Progenitor cell of endocrine pancreas (in vitro differentiated cells): ENCODE measurements around the gene TOR1B. TPM values are rescaled to one million over a fixed set of nuclear protein-coding genes. Genes with fewer than 3 reads are reported as not detected.

Source experiments
- DNase-seq: peaks from one replicate; pipeline ENCODE4 v3.0.0; 2021; ENCODE audit warnings: low spot score; ENCODE audit not compliant: unreplicated experiment
- H3K27ac Mint-ChIP-seq: 2 replicates; pipeline ENCODE4 v1.8.0; 2021; ENCODE audit warnings: mild to moderate bottlenecking, moderate library complexity, mixed read lengths
- H3K27me3 Mint-ChIP-seq: 2 replicates; pipeline ENCODE4 v1.8.0; 2021; ENCODE audit warnings: mixed read lengths
- H3K36me3 Mint-ChIP-seq: 2 replicates; pipeline ENCODE4 v1.8.0; 2022; ENCODE audit warnings: mixed read lengths; ENCODE audit not compliant: insufficient read depth
- H3K4me1 Mint-ChIP-seq: 2 replicates; pipeline ENCODE4 v1.8.0; 2021; ENCODE audit warnings: low read depth, mixed read lengths
- H3K4me3 Mint-ChIP-seq: 2 replicates; pipeline ENCODE4 v1.8.0; 2021; ENCODE audit warnings: low read depth, mild to moderate bottlenecking, moderate library complexity, mixed read lengths
- H3K9me3 Mint-ChIP-seq: 2 replicates; pipeline ENCODE4 v1.8.0; 2021; ENCODE audit warnings: low read depth, mixed read lengths
- total RNA-seq: library from RNA; stranded (reverse); gene quantifications from 2 replicates; pipeline ENCODE4 v1.2.1, GENCODE V29; 2021
- TF ChIP-seq, protein P1 (sequence below): fragments of 200-600 bp; sonication (generic); IDR thresholded peaks from one replicate; pipeline ENCODE4 v1.5.0; 2021; ENCODE audit warnings: antibody characterized with exemption, mild to moderate bottlenecking; ENCODE audit not compliant: unreplicated experiment

TOR1B gene
- total RNA-seq, 1 donor from 2014 or later = 19.8 TPM

DNA sequence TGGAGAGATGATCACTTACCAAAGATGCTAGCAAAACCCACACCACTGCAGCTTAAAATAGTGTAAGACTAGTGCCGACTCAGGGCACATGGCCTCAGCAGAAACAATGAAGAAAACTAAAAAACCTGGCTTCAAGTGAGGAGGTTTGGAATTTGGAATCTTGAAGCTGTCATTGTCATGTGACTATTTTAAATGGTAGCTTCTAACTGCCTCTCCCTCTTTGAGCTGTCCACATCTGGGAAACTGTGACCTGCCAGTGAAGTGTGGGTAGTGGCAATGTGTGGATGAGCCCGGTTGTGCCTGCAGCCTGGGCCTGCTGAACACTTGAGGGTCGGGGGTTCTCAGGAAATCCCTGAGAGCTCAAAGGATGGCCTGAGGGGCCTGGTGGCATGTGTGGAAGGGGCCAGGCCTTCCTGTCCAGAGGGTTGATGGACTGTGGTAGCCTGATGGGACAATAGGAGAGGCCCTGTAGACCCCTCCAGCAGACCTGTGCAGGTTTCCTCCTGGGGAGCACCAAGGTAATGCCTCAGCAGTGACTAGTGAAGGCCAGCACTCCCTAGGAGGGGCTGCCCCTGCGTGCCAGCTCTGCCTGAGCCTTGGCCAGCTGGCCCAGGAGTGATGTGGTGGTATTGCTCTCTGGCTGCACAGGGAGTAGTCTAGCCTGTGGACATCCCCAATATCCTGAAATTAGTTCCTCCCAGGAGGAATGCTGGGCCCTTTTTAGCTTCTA, 45.9 kb downstream of the TOR1B start:
- H3K36me3 Mint-ChIP-seq = peaks cover 13% of the 10 kb centered on the region
- no peaks in the 10 kb centered on the region for H3K27me3 Mint-ChIP-seq
- no peak overlapping the region for H3K27ac Mint-ChIP-seq
- no peak for DNase-seq
- no peak overlapping the region for H3K4me3 Mint-ChIP-seq
- no peaks in the 10 kb centered on the region for H3K4me1 Mint-ChIP-seq
- TF ChIP-seq, protein P1, sequence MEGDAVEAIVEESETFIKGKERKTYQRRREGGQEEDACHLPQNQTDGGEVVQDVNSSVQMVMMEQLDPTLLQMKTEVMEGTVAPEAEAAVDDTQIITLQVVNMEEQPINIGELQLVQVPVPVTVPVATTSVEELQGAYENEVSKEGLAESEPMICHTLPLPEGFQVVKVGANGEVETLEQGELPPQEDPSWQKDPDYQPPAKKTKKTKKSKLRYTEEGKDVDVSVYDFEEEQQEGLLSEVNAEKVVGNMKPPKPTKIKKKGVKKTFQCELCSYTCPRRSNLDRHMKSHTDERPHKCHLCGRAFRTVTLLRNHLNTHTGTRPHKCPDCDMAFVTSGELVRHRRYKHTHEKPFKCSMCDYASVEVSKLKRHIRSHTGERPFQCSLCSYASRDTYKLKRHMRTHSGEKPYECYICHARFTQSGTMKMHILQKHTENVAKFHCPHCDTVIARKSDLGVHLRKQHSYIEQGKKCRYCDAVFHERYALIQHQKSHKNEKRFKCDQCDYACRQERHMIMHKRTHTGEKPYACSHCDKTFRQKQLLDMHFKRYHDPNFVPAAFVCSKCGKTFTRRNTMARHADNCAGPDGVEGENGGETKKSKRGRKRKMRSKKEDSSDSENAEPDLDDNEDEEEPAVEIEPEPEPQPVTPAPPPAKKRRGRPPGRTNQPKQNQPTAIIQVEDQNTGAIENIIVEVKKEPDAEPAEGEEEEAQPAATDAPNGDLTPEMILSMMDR = no peak
- no peaks in the 10 kb centered on the region for H3K9me3 Mint-ChIP-seq

DNA sequence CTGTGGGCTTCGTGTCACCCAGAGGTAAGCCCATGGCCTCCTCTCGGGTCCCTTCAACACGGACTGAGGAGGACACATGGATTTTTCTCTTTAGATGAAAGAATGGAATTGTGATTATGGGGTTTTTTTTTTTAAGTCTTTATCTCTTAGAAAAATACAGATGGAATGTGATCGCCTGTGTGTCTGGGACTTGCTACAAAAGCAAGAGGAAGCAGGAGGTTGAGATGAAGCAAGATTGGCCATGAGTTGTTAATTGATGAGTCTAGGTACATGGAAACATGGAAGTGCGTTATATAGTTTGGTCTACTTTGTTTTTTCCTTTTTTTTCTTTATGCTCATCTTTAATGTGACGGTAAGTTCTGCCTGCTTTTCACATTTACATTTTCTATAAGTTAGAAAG, 46.9 kb downstream of the TOR1B start:
- Mint-ChIP-seq H3K27ac (no peak overlapping the region), H3K4me1 (no peaks in the 10 kb centered on the region), H3K4me3 (no peak overlapping the region), H3K27me3 (no peaks in the 10 kb centered on the region), H3K9me3 (no peaks in the 10 kb centered on the region), H3K36me3 (peaks cover 17% of the 10 kb centered on the region)
- DNase-seq = no peak
- TF ChIP-seq, protein P1 = no peak

DNA sequence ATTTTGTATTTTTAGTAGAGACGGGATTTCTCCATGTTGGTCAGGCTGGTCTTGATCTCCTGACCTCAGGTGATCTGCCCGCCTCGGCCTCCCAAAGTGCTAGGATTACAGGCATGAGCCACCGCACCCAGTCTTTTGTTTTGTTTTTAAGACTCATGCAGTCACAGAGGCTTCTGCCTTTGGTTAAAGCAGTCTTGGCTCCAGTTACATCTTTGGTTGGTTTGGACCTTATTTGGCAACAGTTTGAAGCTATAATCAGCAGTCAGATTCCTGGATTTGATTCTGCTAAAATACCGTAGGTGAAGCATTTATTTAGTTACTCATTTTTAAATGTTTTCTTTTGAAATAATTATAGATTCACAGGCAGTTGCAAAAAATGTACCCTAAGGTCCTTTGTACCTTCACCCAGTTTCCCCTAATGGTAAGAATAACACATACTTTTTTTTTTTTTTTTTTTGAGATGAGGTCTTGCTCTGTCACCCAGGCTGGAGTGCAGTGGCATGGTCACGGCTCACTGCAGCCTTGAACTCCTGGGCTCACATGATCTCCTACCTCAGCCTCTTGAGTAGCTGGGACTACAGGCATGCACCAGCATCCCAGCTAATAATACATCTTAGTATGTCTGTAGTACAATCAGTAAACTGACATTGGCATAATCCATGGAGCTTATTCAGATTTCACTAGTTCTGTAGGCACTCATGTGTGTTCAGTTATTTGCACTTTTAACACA, 48.0 kb downstream of the TOR1B start:
- Mint-ChIP-seq H3K4me3 (no peak overlapping the region), H3K9me3 (no peaks in the 10 kb centered on the region), H3K4me1 (no peaks in the 10 kb centered on the region), H3K36me3 (peaks cover 17% of the 10 kb centered on the region), H3K27me3 (no peaks in the 10 kb centered on the region), H3K27ac (no peak overlapping the region)
- TF ChIP-seq, protein P1 = no peak
- no peak for DNase-seq

DNA sequence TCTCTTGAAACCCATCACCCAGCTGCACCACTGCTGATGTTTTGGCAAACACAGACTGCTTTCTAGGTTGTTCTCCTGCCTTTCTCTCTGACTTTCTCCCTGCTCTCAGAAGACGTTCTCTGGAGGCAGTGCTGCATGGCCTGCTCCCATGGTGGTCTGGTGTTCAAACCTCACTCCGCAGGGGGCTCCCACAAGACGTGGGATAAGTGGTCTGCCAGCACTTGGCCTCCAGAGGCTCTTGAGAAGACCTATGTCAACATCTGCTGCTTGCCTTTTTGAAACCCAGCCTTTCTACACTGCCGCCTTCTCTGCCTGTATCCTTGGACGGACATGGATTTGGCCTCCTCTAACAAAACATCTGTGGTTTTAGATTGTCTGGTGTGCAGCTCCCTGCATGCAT, 48.8 kb downstream of the TOR1B start:
- no peak overlapping the region for H3K27ac Mint-ChIP-seq
- no peaks in the 10 kb centered on the region for H3K4me1 Mint-ChIP-seq
- no peak overlapping the region for H3K4me3 Mint-ChIP-seq

DNA sequence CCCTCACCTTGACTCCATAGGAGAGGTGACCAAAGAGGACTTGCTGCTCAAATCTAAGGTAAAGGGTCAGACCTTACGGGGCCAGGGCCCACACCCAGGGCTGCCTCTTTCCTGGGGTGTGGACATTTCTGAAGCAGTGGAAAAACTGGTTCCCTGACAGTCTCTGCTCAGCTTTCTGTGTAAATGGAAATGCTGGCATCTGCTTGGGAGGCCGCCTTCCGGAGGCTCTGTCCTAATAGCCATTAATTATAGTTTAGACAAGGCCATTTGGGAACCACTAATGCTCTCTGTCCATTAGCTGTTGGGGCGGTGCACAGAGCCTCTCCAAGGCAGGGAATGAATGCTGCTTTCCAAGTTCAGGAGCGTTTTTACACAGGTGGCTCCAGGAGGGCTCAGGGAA, 49.6 kb downstream of the TOR1B start:
- Mint-ChIP-seq H3K27me3 (no peaks in the 10 kb centered on the region), H3K36me3 (peaks cover 20% of the 10 kb centered on the region), H3K4me1 (no peaks in the 10 kb centered on the region), H3K27ac (no peak overlapping the region), H3K9me3 (no peaks in the 10 kb centered on the region), H3K4me3 (no peak overlapping the region)
- TF ChIP-seq, protein P1 = no peak
- DNase-seq = no peak

More for the DNA sequence above, 48.8 kb downstream of the TOR1B start:
- no peak for DNase-seq
- Mint-ChIP-seq H3K9me3 (no peaks in the 10 kb centered on the region), H3K36me3 (peaks cover 17% of the 10 kb centered on the region), H3K27me3 (no peaks in the 10 kb centered on the region)
- TF ChIP-seq, protein P1 = no peak
